Kidney (tissue), 14 donors: Measurements from ENCODE around the gene SPIRE1. TPM values are rescaled to one million over a fixed set of nuclear protein-coding genes. Genes with fewer than 3 reads are reported as not detected.

Experiments used
- DNase-seq, 5 donors: peaks; one replicate each; pipeline ENCODE4 v3.0.0-alpha.2; 2013 to 2020
- FAIRE-seq: peaks from 2 replicates; lab custom pipeline; 2012; peaks lifted over from hg19 to GRCh38; lab: Jason Lieb, UNC
- H3K27ac ChIP-seq, 2 donors: one replicate each; pipeline ENCODE4 v1.7.0; 2013; ENCODE audit warnings: low read depth in 2 of 2, low read length in 2 of 2, inconsistent platforms in 1 of 2
- H3K27me3 ChIP-seq: one replicate; pipeline ENCODE4 v1.7.1; 2013; ENCODE audit warnings: low read length, inconsistent platforms; ENCODE audit not compliant: control insufficient read depth, insufficient read depth
- H3K36me3 ChIP-seq, 3 donors: one replicate each; pipeline versions ENCODE4 v1.7.0 to v1.7.1; 2013; ENCODE audit warnings: low read length in 3 of 3, control low read depth in 1 of 3, inconsistent platforms in 1 of 3; ENCODE audit not compliant: insufficient read depth in 3 of 3, control insufficient read depth in 2 of 3
- H3K4me1 ChIP-seq, 3 donors: one replicate each; pipeline versions ENCODE4 v1.7.0 to v1.7.1; 2013; ENCODE audit warnings: low read length in 3 of 3, inconsistent platforms in 1 of 3, low read depth in 1 of 3; ENCODE audit not compliant: control insufficient read depth in 2 of 3, insufficient read depth in 2 of 3
- H3K4me3 ChIP-seq, 3 donors: one replicate each; pipeline versions ENCODE4 v1.7.0 to v1.8.1; 2013; ENCODE audit warnings: low read length in 3 of 3, control low read depth in 1 of 3, inconsistent platforms in 1 of 3
- H3K9ac ChIP-seq, 3 donors: one replicate each; pipeline versions ENCODE4 v1.7.0 to v1.7.1; 2013; ENCODE audit warnings: low read length in 3 of 3, control low read depth in 1 of 3, inconsistent platforms in 1 of 3
- H3K9me3 ChIP-seq, 3 donors: one replicate each; pipeline versions ENCODE4 v1.7.0 to v1.7.1; 2013; ENCODE audit warnings: low read length in 3 of 3, control low read depth in 1 of 3, inconsistent platforms in 1 of 3; ENCODE audit not compliant: control insufficient read depth in 2 of 3, insufficient read depth in 1 of 3
- intact Hi-C: fragments of 100-400 bp; cut with DNase I; formaldehyde crosslinking; loops from one replicate; pipeline ENCODE4 v1.11.1; 2022
- polyA plus RNA-seq: library from polyadenylated mRNA; stranded (reverse); fragments of 350-450 nt; fragmentation: Illumina TruSeq; extraction: RNeasy Lipid Tissue Mini Kit (QIAGEN cat#74804); gene quantifications from one replicate; pipeline ENCODE4 v1.2.3, GENCODE V29; 2014; ENCODE audit warnings: low read depth, low replicate concordance; ENCODE audit not compliant: insufficient read depth
- total RNA-seq: library from RNA; stranded (reverse); fragmentation: NEBNext Ultra II Directional; extraction: Animal tissue kit (Norgen Biotek cat#: 25700); gene quantifications from one replicate; pipeline ENCODE4 v1.2.1, GENCODE V29; 2021
- TF ChIP-seq, protein P1 (sequence below): IDR thresholded peaks from 3 replicates; pipeline ENCODE4 v1.5.1; 2012; ENCODE audit warnings: mild to moderate bottlenecking, moderate library complexity, borderline replicate concordance; ENCODE audit not compliant: insufficient read depth; ENCODE audit errors: extremely low read depth
- donor health status: control.
- donor health status: control.
- donor health status: control.
- donor health status: control.
- donor health status: control.
- donor health status: DM: yes; HTN: yes; CAD: no.
- donor health status: Normal renal cell carcinoma (clear cell type).

SPIRE1 gene
- total and polyA plus RNA-seq, 2 donors from 2014 or later: 12.3 to 35.1 TPM

DNA sequence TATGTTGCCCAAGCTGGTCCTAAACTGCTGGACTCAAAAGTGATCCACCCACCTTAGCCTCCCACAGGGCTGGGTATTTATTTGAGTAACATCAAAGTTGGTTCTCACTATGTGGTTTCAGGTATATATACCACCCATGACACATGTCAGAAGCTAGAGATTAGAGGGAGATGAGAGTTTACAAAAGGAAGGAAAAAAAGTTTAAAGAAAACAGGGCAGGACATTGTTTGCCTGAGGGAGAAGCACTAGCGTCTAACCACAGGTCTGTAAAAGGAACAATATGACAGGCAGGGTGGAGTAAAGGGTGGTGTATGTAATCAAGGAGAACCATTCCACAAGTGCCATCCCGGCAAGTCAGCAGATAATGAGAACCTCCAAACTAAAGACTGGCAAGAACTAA lies 36.1 kb upstream of the SPIRE1 start:
- Histone ChIP-seq H3K27me3 (no peaks in the 10 kb centered on the region), H3K36me3 (peaks cover 5 to 7% (median 7%) of the 10 kb centered on the region in 3 donors), H3K9ac (no peak overlapping the region), H3K4me1 (no peaks in the 10 kb centered on the region), H3K27ac (no peak overlapping the region), H3K9me3 (no peaks in the 10 kb centered on the region), H3K4me3 (no peak overlapping the region)
- no peak for DNase-seq
- TF ChIP-seq, protein P1, sequence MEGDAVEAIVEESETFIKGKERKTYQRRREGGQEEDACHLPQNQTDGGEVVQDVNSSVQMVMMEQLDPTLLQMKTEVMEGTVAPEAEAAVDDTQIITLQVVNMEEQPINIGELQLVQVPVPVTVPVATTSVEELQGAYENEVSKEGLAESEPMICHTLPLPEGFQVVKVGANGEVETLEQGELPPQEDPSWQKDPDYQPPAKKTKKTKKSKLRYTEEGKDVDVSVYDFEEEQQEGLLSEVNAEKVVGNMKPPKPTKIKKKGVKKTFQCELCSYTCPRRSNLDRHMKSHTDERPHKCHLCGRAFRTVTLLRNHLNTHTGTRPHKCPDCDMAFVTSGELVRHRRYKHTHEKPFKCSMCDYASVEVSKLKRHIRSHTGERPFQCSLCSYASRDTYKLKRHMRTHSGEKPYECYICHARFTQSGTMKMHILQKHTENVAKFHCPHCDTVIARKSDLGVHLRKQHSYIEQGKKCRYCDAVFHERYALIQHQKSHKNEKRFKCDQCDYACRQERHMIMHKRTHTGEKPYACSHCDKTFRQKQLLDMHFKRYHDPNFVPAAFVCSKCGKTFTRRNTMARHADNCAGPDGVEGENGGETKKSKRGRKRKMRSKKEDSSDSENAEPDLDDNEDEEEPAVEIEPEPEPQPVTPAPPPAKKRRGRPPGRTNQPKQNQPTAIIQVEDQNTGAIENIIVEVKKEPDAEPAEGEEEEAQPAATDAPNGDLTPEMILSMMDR: no peak
- intact Hi-C loops: no loop called here
- no peak for FAIRE-seq

DNA sequence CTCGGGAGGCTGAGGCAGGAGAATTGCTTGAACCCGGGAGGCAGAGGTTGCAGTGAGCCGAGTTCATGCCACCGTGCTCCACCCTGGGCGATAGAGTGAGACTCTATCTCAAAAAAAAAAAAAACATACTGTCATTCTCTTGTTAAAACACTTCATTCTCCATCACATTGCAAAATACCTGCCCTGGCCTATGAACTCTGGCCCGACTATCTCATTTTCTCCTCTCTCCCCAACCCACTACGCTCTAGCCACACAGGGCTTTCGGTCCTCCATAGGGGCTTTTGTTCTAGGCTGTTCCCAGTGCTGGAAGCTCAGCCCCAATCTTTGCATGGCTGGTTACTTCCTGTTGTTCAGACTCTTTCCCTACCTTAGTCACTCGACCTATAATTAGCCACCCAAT lies 34.3 kb upstream of the SPIRE1 start:
- intact Hi-C loops: no loop called here
- TF ChIP-seq, protein P1: no peak
- FAIRE-seq: no peak
- Histone ChIP-seq H3K36me3 (peaks cover 2 to 5% (median 4%) of the 10 kb centered on the region in 3 donors), H3K9me3 (no peaks in the 10 kb centered on the region), H3K27me3 (no peaks in the 10 kb centered on the region), H3K9ac (no peak overlapping the region), H3K4me1 (no peaks in the 10 kb centered on the region), H3K27ac (no peak overlapping the region), H3K4me3 (no peak overlapping the region)
- DNase-seq: no peak

DNA sequence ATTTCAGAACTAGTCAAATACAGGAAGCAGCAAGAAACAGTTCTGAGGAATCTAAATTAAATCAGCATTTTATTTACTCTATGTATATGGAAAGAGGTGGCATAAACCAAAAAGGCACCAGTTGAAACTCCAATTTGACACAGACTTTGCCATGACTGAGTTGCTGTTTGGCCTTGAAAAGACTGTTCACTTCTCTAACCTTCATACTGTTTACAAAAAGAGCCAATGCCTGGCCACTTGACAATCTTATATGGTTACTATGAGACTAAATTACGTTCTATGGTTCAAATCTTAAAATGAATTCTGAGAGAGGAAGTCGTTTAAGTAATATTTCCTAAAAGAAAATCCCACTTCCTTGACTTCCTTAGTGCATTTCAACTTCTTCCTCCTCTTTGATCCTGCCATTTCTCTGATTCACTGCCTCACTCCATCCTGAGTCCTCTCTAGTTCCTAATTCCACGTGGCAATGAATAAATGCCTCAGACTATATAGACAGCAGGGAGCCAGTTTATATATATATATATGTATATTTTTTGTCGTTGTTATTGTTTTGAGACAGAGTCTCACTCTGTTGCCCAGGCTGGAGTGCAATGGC lies 31.4 kb upstream of the SPIRE1 start:
- H3K9me3 ChIP-seq: no peaks in the 10 kb centered on the region
- peaks cover 0 to 3% (median 2%) of the 10 kb centered on the region in 3 donors for H3K36me3 ChIP-seq
- H3K4me3 ChIP-seq: no peak overlapping the region
- TF ChIP-seq, protein P1: no peak
- intact Hi-C loops: no loop called here
- FAIRE-seq (no peak), DNase-seq (no peak)
- H3K4me1 ChIP-seq: no peaks in the 10 kb centered on the region
- no peaks in the 10 kb centered on the region for H3K27me3 ChIP-seq
- H3K27ac ChIP-seq: no peak overlapping the region
- H3K9ac ChIP-seq: no peak overlapping the region

DNA sequence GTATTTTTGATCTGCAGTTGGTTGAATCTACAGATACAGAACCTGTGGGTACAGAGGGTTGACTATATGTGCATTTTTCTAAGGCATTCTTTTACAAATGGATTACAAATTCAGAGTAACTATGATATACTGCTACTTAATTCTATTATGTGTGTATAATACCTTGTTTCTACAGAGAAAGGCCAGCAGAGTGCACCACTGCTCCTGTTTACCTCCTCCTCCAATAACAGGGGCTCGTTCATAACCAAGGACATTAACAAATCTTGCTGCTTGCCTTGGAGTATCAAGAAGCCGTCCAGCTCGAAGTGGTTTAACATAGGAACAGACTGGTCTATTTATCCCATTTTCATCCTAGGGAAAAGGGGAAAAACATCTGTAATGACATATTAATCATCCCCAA lies 28.2 kb upstream of the SPIRE1 start:
- no peak for FAIRE-seq
- H3K4me1 ChIP-seq: no peaks in the 10 kb centered on the region

More for the DNA sequence above, 28.2 kb upstream of the SPIRE1 start:
- Histone ChIP-seq H3K36me3 (no peaks in the 10 kb centered on the region), H3K4me3 (no peak overlapping the region), H3K9me3 (no peaks in the 10 kb centered on the region), H3K27me3 (no peaks in the 10 kb centered on the region), H3K9ac (no peak overlapping the region), H3K27ac (no peak overlapping the region)
- intact Hi-C loops: no loop called here
- DNase-seq: no peak
- TF ChIP-seq, protein P1: no peak
